ENCODE measurements around the gene RBM33. TPM values are rescaled to one million over a fixed set of nuclear protein-coding genes. Genes with fewer than 3 reads are reported as not detected.
A peak's percentile ranks its signal among the peaks of the same experiment; 100 is the strongest.

The RBM33 gene
- total and polyA plus RNA-seq, 2 of the 4 experiments (the other 2 are of a cell fraction), result 7.3 to 10.8 TPM

- peak; percentile 82 for TF ChIP-seq CTCF (conservative IDR thresholded peaks at IDR 0.05; ENCODE audit: low read depth, low read length)
These were observed 171.1 kb downstream of the RBM33 start (continued) for GRCh38 chr7:155815332-155816191.

GRCh38 chr7:155816192-155816508 is 171.7 kb downstream of the RBM33 start:
- Histone ChIP-seq H3K27ac (ENCODE audit: insufficient read depth, low read length) (no peak overlapping the region), H2AK5ac (ENCODE audit: low read depth, low read length) (no peak overlapping the region), H2AFZ (replicated peaks; ENCODE audit: low read length, poor library complexity) (no peak overlapping the region), H2BK20ac (ENCODE audit: low read depth, low read length) (no peak overlapping the region), H3K4ac (ENCODE audit: low read depth, low read length) (no peak overlapping the region), H4K8ac (ENCODE audit: low read depth in 2 of 2, low read length in 2 of 2) (no peak overlapping the region), H2AK9ac (replicated peaks; ENCODE audit: low read depth, low read length, poor library complexity) (no peak overlapping the region), H3K27me3 (ENCODE audit: control insufficient read depth, insufficient read depth, low read length) (peaks cover 37% of the 10 kb centered on the region), H3K9me1 (ENCODE audit: insufficient read depth, low read length) (no peaks in the 10 kb centered on the region), H2BK120ac (ENCODE audit: low read depth, low read length) (no peak overlapping the region), H3K56ac (ENCODE audit: extremely low read depth, insufficient read depth, low read length) (no peak overlapping the region), H3K14ac (replicated peaks; ENCODE audit: low read depth, low read length) (no peak overlapping the region), H3K4me1 (ENCODE audit: control insufficient read depth, insufficient read depth, low read length) (no peaks in the 10 kb centered on the region), H4K5ac (ENCODE audit: low read depth, low read length) (no peak overlapping the region), H4K20me1 (ENCODE audit: insufficient read depth, low read length) (no peaks in the 10 kb centered on the region; the same call in 1 of the 2 replicates), H3K9ac (ENCODE audit: low read depth, low read length) (no peak overlapping the region), H4K91ac (ENCODE audit: insufficient read depth, low read depth, low read length) (no peak overlapping the region), H2BK5ac (ENCODE audit: low read depth, low read length, poor library complexity, severe bottlenecking) (no peak overlapping the region), H3K4me2 (ENCODE audit: low read depth, low read length) (no peak overlapping the region), H3K9me3 (ENCODE audit: control insufficient read depth, insufficient read depth, low read length) (no peaks in the 10 kb centered on the region), H3K79me1 (ENCODE audit: low read depth in 1 of 2, low read length in 2 of 2) (no peaks in the 10 kb centered on the region), H3K23ac (ENCODE audit: low read depth, low read length) (no peak overlapping the region), H3K36me3 (ENCODE audit: control insufficient read depth, insufficient read depth, low read length) (no peaks in the 10 kb centered on the region), H2BK15ac (ENCODE audit: low read depth, low read length) (no peak overlapping the region), H3K18ac (ENCODE audit: low read depth, low read length) (no peak overlapping the region), H3K4me3 (ENCODE audit: insufficient read depth, low read depth, low read length) (no peak overlapping the region)
- ATAC-seq (ENCODE audit: low read depth), result no peak
- in situ Hi-C loops (cut with MboI; ENCODE audit: low sequenced_read_pairs), result loop anchor here (10.0 to 25.0 kb wide), 2 partner anchors 659 to 821 kb away; partner anchors contain the start of gene RNF32
- POLR2A ChIA-PET (ENCODE audit: unreplicated experiment), result no interaction called here
- no TSS peak for BruUV-seq (replicated peaks)
- intact Hi-C loops (cut with micrococcal nuclease), result no loop called here
- CTCF ChIA-PET, result no interaction called here
- no peak for DNase-seq
- 73% methylated on average over 4 of the region's 12 CpGs; no CpG with 5 or more reads in 1 of the 2 experiments for WGBS, 2 experiments (ENCODE audit: extremely low coverage in 2 of 2, insufficient read length in 1 of 2)
- TF ChIP-seq CTCF (conservative IDR thresholded peaks at IDR 0.05; ENCODE audit: low read depth, low read length), result no peak
- dilution Hi-C loops (cut with HindIII; ENCODE audit: low sequenced_read_pairs, unreplicated experiment), result no loop called here
